Posterior cingulate gyrus (tissue), 11 donors: ENCODE results near the gene ZMYND8.
"Not testable (repeated sequence)": the region's sequence is repeated elsewhere in the genome, so short reads cannot be mapped to it uniquely, and the experiment has no call there.

ENCODE experiments used
- DNase-seq, 10 donors: peaks; one replicate each; pipeline versions ENCODE4 v3.0.0 to v3.0.0-alpha.2; 2020 to 2021; ENCODE audit warnings: mixed read lengths in 3 of 10
- intact Hi-C: fragments of 100-400 bp; cut with DNase I; formaldehyde crosslinking; loops from one replicate; pipeline ENCODE4 v1.15.1; 2023

The ZMYND8 gene

GRCh38 chr20:47356526-47357295, at the start of gene ZMYND8:
TSS of gene ZMYND8 (minus strand) at chr20:47356699. CDS start at chr20:47356670, 29 bp downstream.
- intact Hi-C loops: no loop called here
- DNase-seq: peak; percentile 92 to 99 (median 97)

DNA sequence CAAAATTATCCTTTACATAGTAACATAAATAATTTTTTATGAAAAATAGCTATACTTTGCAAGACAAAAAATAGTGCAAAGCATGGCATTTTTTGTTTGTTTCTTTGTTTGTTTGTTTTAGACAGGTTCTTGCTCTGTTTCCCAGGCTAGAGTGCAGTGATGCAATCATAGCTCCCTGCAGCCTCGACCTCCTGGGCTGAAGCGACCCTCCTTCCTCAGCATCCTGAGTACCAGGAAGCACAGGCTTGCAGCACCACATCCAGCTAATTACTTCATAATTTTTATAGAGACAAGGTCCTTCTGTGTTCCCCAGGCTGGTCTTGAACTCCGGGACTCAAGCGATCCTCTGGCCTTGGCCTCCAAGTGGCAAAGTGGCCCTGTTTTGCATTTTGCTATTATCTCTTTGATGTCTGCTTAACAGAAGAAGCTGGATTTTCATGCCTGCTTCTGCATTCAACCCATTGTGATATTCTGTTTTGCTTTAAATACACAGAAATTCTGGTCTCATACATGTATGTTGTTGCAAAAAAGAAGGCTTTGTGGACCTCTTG, 49.4 kb upstream of the ZMYND8 start:
- intact Hi-C loops: no loop called here
- peak in 2 of 10 donors; percentile 14 to 19 for DNase-seq

DNA sequence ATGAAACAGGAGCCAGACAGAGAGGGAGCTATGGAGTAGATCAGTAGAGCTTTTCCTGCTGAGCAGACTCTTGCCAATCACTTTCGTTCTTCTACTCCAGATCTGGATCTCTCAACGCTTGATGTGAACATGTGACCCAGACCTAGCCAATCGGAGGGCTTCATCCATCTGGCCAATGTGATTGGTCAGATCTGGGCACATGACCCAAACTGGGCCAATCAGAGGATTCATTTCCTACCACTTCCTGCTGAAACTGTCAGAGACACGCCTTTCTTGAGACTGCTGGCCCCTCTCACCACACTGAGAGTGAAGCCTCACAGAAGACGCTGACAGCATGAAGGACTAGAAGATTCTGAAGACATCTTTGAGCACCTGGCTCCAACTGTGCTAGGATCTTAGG, 44.2 kb upstream of the ZMYND8 start:
- intact Hi-C loops: no loop called here
- DNase-seq: no peak

DNA sequence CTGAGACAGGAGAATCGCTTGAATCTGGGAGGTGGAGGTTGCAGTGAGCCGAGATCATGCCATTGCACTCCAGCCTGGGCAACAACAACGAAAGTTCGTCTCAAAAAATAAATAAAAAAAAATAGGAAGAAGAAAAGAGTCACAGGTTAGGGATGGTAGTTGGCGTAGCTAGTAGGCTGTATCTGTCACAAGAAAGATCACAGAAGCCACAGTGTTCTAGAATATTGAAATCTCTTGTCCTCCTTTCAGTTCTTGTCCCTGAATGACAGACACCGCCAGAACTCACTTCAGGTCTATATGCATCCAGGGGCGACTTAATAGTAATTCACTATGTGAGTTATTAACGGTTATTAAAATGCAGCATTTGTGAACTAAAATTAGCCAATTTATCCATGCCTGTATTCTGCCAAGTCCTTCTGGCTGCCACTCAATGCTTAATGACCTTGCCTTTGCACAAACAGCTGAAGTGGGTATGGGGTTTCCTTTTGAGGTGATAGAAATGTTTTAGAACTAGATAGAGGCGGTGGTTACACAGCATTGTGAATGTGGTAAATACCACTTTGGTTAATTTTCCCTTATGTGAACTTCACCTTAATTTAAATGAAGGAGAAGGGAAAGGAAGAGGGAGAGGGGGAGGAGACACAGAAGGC, 41.3 kb upstream of the ZMYND8 start:
- no peak for DNase-seq
- intact Hi-C loops: no loop called here

DNA sequence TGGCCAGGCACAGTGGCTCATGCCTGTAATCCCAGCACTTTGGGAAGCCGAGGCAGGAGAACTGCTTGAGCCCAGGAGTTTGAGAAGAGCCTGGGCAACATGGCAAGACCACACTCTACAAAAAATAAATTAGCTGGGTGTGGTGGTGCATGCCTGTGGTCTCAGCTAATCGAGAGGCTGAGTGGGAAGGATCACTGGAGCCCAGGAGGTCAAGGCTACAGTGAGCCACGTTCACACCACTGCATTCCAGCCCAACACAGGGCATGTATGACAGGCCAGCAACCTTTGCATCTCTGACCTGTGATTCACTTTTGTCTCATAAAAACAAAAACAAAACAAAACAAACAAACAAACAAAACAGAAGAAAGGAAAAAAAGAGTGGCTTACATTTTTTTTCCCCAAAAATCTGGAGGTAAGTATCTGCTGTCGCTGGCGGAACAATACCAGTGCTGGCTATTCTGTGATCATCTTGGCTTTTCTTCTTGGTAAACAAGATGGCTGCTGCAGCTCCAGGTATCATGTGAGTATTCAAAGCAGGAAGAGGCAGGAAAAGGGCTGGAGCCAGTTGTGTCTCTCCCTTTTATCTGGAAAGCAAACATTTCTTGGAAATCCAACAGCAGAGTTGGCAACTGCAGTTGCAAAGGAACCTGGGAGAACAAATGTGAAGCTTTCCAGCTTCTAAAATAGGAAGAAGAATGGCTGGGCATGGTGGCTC, 40.4 kb upstream of the ZMYND8 start:
- no peak for DNase-seq
- intact Hi-C loops: no loop called here

DNA sequence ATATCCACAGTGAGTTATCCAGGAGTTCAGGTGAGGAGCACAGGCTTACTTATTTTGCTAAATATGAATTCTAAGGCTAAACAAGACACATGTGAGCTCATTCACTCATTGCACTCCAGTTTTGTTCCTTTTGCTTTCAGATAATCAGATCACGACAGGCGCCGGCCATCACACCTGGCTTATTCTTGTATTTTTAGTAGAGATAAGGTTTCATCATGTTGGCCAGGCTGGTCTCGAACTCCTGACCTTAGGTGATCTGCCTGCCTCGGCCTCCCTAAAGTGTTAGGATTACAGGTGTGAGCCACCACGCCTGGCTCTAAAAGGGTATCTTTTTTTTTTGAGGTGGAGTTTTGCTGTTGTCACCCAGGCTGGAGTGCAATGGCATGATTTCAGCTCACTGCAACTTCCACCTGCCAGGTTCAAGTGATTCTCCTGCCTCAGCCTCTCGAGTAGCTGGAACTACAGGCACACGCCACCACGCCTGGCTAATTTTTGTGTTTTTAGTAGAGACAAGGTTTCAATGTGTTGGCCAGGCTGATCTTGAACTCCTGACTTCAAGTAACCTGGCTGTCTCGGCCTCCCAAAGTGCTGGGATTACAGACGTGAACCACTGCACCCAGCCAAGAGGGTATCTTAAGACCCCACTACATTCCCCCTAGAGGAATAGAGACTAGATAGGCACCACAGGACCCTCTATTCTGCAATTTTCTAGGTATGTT, 37.5 kb upstream of the ZMYND8 start:
- intact Hi-C loops: not testable (repeated sequence)

DNA sequence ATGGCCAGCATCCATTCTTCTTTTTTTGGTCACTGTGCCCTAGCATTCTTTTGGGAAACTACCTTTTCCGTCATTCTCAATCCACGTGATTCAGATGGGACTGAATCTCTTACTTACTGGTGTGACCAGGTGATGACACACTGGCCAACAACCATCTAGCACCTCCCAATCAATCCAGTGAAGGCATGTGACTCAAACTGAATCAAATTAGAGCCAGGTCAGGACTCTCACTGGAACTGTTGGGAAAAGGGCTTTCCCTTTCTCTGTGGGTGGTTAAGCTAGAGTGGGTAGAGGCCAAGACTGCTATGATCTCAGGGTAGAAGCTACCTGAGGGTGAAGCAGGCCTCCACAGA, 36.2 kb upstream of the ZMYND8 start:
- intact Hi-C loops: no loop called here
- no peak for DNase-seq

More for the DNA sequence above, 37.5 kb upstream of the ZMYND8 start:
- DNase-seq: not testable (repeated sequence)

- intact Hi-C loops: no loop called here
- DNase-seq: peak in 7 of 10 donors; percentile 19 to 88 (median 52)
These were observed 35.7 kb upstream of the ZMYND8 start for GRCh38 chr20:47392015-47392720.

- intact Hi-C loops: no loop called here
These were observed 34.9 kb upstream of the ZMYND8 start for GRCh38 chr20:47391276-47392010.

DNA sequence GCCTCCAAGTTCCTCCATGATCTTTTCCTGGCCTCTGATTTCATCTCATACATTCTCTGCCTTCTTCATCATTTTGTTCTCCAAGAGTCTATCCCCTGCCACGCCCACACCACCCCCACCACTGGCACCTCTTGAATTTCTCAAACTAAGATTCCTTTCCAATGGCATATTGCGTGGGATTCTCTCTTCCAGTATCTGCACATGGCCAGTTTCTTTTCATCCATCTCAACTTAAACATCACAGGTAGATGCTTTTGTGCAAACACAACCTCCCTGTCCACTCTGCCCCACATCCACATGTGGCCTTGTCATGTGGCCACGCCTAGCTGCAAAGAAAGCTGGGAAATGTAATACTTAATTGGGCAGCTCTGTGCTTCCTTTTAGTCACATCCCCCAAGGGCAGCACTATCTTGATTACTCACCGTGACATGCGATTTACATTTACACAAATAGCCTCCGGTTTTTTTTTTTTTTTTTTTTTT, 33.4 kb upstream of the ZMYND8 start:
- DNase-seq: peak in 2 of 10 donors; percentile 26 to 53
- intact Hi-C loops: loop anchor here (10.0 kb wide), 1 partner anchor 235 kb away; no protein-coding TSS in a partner anchor

More at GRCh38 chr20:47391276-47392010, 34.9 kb upstream of the ZMYND8 start:
- no peak for DNase-seq

DNA sequence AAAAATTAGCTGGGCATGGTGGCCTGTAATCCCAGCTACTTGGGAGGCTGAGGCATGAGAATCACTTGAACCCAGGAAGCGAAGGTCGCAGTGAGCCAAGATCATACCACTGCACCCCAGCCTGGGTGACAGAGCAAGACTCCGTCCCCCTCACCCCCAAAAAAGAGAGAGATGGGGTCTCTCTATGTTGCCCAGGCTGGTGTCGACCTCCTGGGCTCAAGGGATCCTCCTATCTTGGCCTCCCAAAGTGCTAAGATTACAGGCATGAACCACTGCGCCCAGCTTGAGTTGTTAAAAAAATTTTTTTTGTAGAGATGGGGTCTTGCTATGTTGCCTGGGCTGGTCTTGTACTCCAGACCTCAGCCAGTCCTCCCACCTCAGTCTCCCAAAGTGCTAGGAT, 29.5 kb upstream of the ZMYND8 start:
- DNase-seq: peak in 1 of 10 donors; percentile 62
- intact Hi-C loops: loop anchor here (10.0 kb wide), 1 partner anchor 239 kb away; no protein-coding TSS in a partner anchor

- peak in 1 of 10 donors; percentile 19 for DNase-seq
- intact Hi-C loops: loop anchor here (5.0 to 10.0 kb wide), 2 partner anchors 242 to 631 kb away; no protein-coding TSS in a partner anchor
These were observed 26.4 kb upstream of the ZMYND8 start for GRCh38 chr20:47382746-47383415.

DNA sequence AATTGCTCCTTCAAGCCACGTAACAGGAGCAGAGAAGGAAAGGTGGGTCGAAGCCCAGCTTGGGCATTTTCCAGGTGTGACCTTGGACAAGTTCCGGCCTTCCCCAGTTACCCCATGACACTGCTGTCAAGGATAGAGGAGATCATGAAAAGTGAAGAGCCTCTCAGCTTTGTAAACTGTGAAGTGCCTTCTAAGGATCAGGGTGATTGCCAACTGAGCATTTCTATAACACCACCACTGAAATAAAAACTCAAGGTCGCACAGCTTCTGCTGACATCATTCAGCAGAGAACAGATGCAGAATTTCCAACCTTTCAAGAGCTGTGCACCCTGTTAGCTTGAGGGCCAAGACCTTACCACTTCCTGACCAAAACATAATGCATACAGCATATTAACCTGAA, 24.0 kb upstream of the ZMYND8 start:
- intact Hi-C loops: loop anchor here (5.0 to 10.0 kb wide), 2 partner anchors 244 to 628 kb away; no protein-coding TSS in a partner anchor
- DNase-seq: peak in 1 of 10 donors; percentile 3

GRCh38 chr20:47379433-47380150, 23.1 kb upstream of the ZMYND8 start:
- peak in 2 of 10 donors; percentile 30 to 64 for DNase-seq
- intact Hi-C loops: loop anchor here (5.0 to 10.0 kb wide), 2 partner anchors 245 to 627 kb away; no protein-coding TSS in a partner anchor

- DNase-seq: no peak
- intact Hi-C loops: no loop called here
These were observed 20.7 kb upstream of the ZMYND8 start for GRCh38 chr20:47377122-47377722.

GRCh38 chr20:47376096-47376643, 19.7 kb upstream of the ZMYND8 start:
- intact Hi-C loops: not testable (repeated sequence)

More at GRCh38 chr20:47376096-47376643, 19.7 kb upstream of the ZMYND8 start:
- not testable (repeated sequence) for DNase-seq
